Right renal pelvis (tissue), 4 donors: ENCODE data around the gene RBL1. TPM values are rescaled to one million over a fixed set of nuclear protein-coding genes. Genes with fewer than 3 reads are reported as not detected.
"Not testable (repeated sequence)": the region's sequence is repeated elsewhere in the genome, so short reads cannot be mapped to it uniquely, and the experiment has no call there.

Experiments used
- DNase-seq, 4 donors: peaks; one replicate each; pipeline ENCODE4 v3.0.0-alpha.2; 2013; ENCODE audit warnings: low read depth in 4 of 4, low spot score in 3 of 4, missing footprints in 1 of 4
- polyA plus RNA-seq, 4 donors: library from polyadenylated mRNA; unstranded; fragments of 120-200 nt; gene quantifications; one replicate each; pipeline ENCODE4 v1.2.1, GENCODE V29; 2013; ENCODE audit not compliant: insufficient read length in 4 of 4

Gene RBL1
- polyA plus RNA-seq, 4 donors, result 10.1 to 12.8 (median 12.3) TPM

DNA sequence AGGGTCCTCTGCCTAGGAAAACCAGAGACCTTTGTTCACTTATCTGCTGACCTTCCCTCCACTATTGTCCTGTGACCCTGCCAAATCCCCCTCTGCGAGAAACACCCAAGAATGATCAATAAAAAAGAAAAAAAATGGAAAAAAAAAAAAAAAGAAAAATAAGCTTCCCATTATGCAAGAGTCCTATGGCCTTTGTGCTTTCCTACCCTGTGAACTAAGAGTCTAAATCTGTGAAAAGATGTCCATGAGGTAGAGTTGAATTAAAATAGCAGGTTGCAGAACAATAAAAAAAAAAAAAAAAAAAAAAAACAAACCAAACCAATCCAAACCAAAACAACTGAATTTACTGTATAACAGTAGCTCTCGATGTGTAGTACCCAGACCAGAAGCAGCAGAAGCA lies 94.2 kb downstream of the RBL1 start:
- DNase-seq, result not testable (repeated sequence)

GRCh38 chr20:37000171-37000570 lies 95.6 kb downstream of the RBL1 start:
- not testable (repeated sequence) for DNase-seq

GRCh38 chr20:36998652-36999051 lies 97.1 kb downstream of the RBL1 start:
- DNase-seq, result no peak

DNA sequence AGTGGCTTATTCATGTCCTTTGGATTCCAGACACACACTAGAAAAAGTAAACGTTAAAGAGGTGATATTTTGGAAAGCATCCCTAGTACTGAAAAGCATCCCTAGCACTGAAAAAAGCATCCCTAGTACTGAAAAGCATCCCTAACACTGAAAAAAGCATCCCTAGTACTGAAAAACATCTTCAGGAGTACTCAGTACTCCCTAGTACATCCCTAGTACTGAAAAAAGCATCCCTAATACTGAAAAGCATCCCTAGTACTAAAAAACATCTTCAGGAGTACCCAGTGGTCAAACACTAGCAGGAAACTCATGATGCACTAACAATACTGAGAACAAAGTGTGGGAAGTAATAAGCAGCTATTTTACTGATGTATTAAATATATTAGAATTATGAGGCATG lies 98.7 kb downstream of the RBL1 start:
- DNase-seq, result no peak

- DNase-seq, result not testable (repeated sequence)
Measured at GRCh38 chr20:36994221-36994620, 101.6 kb downstream of the RBL1 start.

DNA sequence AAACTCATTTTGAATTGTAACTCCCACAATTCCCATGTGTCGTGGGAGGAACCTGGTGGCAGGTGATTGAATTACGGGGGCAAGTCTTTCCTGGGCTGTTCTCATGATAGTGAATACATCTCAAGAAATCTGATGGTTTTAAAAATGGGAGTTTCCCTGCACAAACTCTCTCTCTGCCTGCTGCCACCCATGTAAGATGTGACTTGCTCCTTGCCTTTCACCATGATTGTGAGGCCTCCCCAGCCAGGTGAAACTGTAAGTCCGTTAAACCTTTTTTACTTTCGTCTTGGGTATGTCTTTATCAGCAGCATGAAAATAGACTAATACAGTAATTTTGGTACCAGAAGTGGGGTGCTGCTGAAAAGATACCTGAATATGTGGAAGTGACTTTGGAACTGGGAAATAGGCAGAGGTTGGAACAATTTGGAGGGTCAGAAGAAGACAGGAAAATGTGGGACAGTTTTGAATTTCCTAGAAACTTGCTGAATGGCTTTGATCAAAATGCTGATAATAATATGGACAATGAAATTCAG lies 102.9 kb downstream of the RBL1 start:
- DNase-seq, result no peak

DNA sequence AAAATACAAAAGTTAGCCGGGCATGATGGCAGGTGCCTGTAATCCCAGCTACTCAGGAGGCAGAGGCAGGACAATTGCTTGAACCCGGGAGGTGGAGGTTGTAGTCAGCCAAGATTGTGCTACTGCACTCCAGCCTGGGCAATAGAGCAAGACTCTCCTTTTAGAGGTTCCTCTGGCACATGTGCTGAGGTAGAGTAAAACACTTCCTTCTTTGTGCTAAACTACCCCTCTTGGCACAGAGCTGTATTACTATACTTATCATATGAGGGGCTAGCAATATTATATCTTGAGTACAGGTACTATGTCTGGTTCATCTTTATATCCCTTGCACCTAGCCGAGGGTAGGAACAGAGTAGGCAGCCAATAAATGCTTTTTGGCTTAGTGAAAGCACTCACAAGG lies 104.1 kb downstream of the RBL1 start:
- DNase-seq, result no peak

DNA sequence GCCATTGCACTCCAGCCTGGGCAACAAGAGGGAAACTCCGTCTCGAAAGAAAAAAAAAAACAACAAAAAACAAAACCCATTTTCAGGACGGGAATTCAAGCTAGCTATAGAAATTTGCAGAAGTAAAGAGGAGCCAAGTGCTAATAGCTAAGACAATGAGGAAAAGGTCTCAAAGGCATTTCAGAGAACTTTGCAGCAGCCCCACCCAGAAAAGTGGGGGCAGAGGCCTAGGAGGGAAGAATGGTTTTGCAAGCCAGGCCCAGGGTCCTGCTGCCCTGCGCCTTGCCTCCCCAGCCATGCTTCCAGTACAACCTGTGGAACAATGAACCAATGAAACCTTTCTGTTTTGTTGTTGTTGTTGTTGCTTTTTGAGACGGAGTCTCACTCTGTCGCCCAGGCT lies 106.0 kb downstream of the RBL1 start:
- DNase-seq, result no peak

DNA sequence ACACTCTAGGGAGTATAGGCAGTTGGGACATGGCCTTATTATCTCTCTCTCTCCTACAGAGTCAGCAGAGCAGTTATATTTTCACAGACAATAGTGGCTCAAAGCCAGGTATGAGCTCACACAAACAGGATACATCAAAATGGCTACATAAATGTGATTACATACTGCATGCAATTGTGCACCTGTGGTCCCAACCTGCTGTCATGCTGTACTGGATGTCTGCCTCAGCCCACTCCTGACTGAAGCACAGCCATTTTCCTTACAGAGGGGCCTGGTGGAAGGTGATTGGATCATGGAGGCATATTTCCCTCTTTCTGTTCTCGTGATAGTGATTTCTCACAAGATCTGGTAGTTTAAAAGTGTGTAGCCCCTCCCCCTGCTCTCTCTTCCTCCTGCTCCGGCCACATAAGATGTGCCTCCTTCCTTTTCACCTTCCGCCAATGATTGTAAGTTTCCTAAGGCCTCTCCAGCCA lies 107.3 kb downstream of the RBL1 start:
- no peak for DNase-seq

GRCh38 chr20:36984257-36984638 lies 111.5 kb downstream of the RBL1 start:
- no peak for DNase-seq

GRCh38 chr20:36975099-36975818 lies 120.5 kb downstream of the RBL1 start:
- no peak for DNase-seq

DNA sequence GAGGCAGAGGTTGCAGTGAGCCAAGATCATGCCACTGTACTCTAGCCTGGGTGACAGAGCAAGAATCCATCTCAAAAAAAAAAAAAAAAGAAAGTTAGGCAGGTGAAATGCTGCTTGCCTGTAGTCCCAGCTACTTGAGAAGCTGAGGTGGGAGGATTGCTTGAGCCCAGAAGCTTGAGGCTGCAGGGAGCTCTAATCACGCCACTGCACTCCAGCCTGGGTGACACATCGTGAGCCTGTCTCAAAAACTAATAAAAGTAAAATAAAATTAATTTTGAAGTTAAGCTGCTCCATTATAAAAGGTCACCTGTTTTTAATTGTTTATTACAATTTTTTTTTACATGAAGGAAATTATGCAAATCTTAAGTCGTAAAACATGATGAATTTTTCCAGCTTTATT lies 121.1 kb downstream of the RBL1 start:
- no peak for DNase-seq

DNA sequence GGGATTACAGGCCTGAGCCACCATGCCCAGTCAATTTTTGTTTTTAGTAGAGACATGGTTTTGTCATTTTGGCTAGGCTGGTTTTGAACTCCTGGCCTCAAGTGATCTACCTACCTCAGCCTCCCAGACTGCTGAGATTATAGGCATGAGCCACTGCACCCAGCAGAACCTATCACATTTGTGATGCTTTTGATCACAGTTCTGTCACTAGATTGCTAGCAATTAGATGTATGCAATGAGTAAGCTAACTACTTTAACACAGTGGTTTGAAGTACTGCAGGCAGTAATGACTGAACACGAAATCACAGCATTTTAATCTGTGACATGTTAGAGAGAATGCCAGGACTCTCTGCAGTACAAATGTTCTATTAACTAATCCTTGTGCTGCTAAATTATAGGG lies 124.7 kb downstream of the RBL1 start:
- DNase-seq, result no peak

DNA sequence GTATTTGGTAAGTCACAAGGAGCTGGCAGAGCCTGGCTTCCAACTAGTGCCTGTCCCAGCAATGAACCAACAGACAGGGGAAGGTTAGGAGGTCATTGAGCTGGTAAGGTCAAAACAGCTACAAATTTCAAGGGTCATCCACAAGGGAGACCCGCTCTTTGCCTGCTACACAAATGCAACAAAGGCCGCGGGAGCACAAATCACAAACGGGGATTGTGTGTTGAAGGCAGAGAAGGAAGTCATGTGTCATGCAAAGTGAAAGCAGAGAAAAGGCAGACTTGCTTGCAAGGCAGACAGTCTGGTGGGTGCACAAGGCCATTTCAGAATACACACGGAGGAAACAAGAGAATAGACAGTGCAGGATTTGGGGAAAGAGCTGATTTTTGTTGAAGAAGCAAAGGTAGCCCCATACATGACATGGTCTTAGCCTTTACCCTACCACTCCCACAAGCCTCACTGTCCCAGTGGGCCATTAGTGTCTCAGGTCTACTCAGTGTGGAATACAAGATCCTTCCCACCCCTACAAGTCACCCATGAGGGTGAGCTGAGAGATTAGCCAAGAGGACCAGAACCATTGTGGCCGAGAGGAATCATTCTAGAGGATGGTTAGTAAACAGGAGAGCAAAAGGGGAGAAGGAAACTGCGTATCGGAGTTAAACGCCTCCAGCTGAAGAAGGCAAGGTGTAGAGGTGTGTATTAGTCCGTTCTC lies 126.2 kb downstream of the RBL1 start:
- DNase-seq, result no peak

DNA sequence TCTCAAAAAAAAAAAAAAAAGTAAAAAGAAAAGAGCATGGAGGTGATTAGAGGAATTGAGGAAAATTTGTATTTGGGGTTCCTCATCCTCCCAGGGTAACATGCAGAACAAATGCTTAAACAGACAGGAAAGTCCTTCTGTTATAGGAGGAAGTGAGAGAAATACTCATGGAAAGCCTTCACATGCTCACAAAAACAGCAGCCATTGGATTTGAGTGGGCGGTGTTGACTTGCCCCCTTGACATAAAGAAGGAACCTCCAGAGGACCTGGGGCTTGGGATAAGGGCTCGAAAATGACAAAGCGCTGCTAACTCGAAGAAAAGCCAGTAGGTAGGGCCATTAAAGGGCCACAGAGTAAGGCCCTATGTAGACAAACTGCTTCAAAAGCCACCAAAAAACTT lies 126.7 kb downstream of the RBL1 start:
- DNase-seq, result no peak

DNA sequence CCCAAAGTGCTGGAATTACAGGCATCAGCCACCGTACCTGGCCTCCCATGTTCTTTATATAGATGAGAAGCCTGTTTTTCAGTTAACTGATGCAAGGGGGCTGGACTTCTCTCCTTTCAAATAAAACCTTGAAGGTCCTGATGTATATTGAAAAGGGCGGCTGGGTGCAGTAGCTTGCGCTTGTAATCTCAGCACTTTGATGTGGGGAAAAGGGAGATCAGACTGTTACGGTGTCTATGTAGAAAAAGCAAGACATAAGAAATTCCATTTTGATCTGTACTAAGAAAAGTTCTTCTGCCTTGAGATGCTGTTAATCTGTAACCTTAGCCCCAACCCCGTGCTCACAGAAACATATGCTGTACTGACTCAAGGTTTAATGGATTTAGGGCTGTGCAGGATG lies 128.2 kb downstream of the RBL1 start:
- DNase-seq, result no peak

DNA sequence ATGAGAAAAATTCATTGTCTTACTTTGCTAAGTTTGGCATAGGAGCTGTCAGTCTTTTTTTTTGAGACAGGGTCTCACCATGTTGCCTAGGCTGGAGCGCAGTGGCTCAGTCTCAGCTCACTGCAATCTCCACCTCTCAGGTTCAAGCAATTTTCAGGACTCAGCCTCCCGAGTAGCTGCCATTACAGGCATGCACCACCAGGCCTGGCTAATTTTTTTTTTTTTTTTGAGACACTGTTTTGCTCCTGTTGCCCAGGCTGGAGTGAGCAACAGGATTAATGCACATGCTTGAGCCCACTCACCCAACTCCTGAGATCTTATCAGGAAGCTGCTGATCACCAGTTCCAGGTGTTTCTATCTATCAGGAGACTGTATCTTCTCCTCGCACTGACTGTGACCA lies 128.8 kb downstream of the RBL1 start:
- not testable (repeated sequence) for DNase-seq

DNA sequence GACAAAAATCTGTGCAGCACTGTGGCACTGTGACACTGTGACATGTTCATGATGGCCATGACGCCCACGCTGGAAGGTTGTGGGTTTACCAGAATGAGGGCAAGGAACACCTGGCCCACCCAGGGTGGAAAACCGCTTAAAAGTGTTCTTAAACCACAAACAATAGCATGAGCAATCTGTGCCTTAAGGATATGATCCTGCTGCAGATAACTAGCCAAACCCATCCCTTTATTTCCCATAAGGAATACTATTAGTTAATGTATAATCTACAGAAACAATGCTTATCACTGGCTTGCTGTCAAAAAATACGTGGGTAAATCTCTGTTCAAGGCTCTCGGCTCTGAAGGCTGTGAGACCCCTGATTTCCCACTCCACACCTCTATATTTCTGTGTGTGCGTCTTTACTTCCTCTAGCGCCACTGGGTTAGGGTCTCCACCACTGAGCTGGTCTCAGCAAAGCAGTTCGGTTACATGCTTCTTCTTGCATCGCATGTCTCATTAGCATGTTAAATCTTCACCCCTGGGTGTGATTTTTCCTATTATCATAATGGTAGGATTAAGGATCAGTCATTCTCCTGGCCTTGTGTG lies 133.3 kb downstream of the RBL1 start:
- DNase-seq, result not testable (repeated sequence)

- no peak for DNase-seq
Measured at GRCh38 chr20:36959242-36959641, 136.6 kb downstream of the RBL1 start.

DNA sequence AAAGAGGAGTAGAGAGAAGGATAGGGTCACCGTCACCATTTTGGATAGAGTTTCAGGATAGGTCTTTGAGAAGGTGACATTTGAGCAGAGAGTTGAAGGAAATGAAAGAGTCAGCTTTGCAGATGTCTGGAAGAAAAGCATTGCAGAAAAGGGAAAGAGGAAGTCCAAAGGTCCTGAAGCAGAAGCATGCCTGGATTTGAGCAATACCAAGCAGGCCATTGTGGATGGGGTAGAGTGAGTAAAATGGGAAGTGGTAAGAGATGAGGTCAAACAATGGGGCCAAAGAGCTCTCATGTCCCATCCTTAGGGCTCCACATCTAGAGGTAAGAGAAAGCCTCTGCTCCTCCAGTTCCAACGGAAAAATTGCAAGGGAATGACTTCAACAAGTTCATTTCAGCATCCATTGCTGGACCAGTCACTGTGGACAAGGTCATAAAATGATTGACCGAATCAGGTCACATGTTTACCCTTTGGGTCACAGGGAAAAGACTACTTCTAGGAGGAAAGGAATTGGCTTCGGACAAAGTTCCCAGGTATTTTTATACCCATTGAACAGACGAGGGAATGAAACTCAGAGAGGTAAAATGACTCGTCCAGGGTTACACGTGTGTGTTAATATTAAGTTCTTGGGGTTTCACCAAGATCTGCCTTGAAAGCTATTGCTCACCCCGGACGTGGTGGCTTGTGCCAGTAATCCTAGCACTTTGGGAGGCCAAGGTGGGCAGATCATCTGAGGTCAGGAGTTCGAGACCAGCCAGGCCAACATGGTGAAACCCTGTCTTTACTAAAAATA lies 137.7 kb downstream of the RBL1 start:
- DNase-seq, result no peak

DNA sequence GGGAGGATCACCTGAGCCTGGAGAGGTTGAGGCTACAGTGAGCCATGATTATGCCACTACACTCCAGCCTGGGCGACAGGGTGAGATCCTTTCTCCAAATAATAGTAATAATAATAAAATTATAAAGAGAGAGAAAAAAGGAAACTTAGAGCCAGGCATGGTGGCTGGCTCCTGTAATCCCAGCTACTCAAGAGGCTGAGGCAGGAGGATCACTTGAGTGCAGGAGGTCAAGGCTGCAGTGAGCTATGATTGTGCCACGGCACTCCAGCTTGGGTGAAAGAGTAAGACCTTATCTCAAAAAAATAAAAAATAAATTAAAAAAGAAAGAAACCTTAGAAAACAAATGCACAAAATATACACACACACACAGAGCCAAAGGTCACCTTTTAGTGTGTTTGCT lies 139.1 kb downstream of the RBL1 start:
- DNase-seq, result no peak
